Peyer's patch (tissue), 4 donors: Measurements from ENCODE around the gene CCND2. TPM values are rescaled to one million over a fixed set of nuclear protein-coding genes. Genes with fewer than 3 reads are reported as not detected.

Experiments
- DNase-seq, 3 donors: peaks; one replicate each; pipeline ENCODE4 v3.0.0-alpha.2; 2017 to 2019
- H3K27ac ChIP-seq, 4 donors: fragments of 200-600 bp; sonication (generic); one replicate each; pipeline ENCODE4 v1.5.1; 2016 to 2019
- H3K27me3 ChIP-seq, 2 donors: fragments of 200-600 bp; sonication (generic); one replicate each; pipeline ENCODE4 v1.5.1; 2019
- H3K36me3 ChIP-seq, 3 donors: fragments of 200-600 bp; sonication (generic); one replicate each; pipeline ENCODE4 v1.5.1; 2016 to 2019
- H3K4me1 ChIP-seq, 4 donors: fragments of 200-600 bp; sonication (generic); one replicate each; pipeline ENCODE4 v1.5.1; 2016 to 2019
- H3K4me3 ChIP-seq, 4 donors: fragments of 200-600 bp; sonication (generic); 1 replicate in 3 of 4; 2 replicates in 1 of 4; pipeline ENCODE4 v1.5.1; 2016 to 2019; ENCODE audit warnings: mild to moderate bottlenecking in 1 of 4
- H3K9me3 ChIP-seq, 4 donors: fragments of 200-600 bp; sonication (generic); one replicate each; pipeline ENCODE4 v1.5.1; 2016 to 2019; ENCODE audit warnings: mild to moderate bottlenecking in 1 of 4
- POLR2A ChIP-seq, 2 donors: fragments of 450-650 bp; IDR thresholded peaks; one replicate each; pipeline ENCODE4 v1.5.1; 2017; ENCODE audit warnings: antibody characterized with exemption in 2 of 2, mild to moderate bottlenecking in 2 of 2, moderate library complexity in 2 of 2
- total RNA-seq, 4 donors: library from RNA; depleted of rRNA; stranded (reverse); fragments of >200 nt; gene quantifications; one replicate each; pipeline ENCODE4 v1.1.0, GENCODE V29; 2016
- TF ChIP-seq, protein P1 (sequence below), 6 experiments: fragments of 450-650 bp in 4 of 6; fragments of 200-600 bp in 2 of 6; sonication (generic) in 1 of 6; IDR thresholded peaks; one replicate each; pipeline ENCODE4 v1.5.1; 2017 to 2019; ENCODE audit warnings: antibody characterized with exemption in 6 of 6, mild to moderate bottlenecking in 3 of 6, moderate library complexity in 1 of 6

Gene CCND2
- total RNA-seq = 100 to 1,000 TPM in 2 of 4 donors, 10 to 100 TPM in 2; 72.0 to 162 (median 97.6) TPM

DNA sequence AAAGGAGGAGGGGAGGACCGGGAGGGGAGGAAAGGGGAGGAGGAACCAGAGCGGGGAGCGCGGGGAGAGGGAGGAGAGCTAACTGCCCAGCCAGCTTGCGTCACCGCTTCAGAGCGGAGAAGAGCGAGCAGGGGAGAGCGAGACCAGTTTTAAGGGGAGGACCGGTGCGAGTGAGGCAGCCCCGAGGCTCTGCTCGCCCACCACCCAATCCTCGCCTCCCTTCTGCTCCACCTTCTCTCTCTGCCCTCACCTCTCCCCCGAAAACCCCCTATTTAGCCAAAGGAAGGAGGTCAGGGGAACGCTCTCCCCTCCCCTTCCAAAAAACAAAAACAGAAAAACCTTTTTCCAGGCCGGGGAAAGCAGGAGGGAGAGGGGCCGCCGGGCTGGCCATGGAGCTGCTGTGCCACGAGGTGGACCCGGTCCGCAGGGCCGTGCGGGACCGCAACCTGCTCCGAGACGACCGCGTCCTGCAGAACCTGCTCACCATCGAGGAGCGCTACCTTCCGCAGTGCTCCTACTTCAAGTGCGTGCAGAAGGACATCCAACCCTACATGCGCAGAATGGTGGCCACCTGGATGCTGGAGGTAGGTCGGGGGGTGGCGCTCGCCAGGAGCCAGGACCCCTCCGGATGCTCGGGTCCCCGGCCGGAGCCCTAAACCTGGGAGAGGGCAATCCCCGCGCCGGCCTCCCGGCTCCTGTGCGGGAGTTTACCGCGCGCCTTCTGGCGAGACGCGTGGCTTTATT lies at the start of gene CCND2:
Gene CCND2 (plus strand): TSS at position 111 of the 744 bp plus-strand sequence. CDS start 279 bp downstream, at position 390.
- Histone ChIP-seq H3K27me3 (no peaks in the 10 kb centered on the region), H3K36me3 (no peaks in the 10 kb centered on the region), H3K27ac (peak within 1 kb of the TSS; percentile 89 to 96 (median 94)), H3K4me3 (peak within 1 kb of the TSS; percentile 55 to 89 (median 74)), H3K9me3 (no peaks in the 10 kb centered on the region), H3K4me1 (peaks cover 0 to 63% (median 8%) of the 10 kb centered on the region in 4 donors)
- peak; percentile 87 to 94 (median 88) for DNase-seq
- peak; percentile 90 to 97 for TF ChIP-seq POLR2A (IDR thresholded peaks at IDR 0.05)
- TF ChIP-seq, protein P1, sequence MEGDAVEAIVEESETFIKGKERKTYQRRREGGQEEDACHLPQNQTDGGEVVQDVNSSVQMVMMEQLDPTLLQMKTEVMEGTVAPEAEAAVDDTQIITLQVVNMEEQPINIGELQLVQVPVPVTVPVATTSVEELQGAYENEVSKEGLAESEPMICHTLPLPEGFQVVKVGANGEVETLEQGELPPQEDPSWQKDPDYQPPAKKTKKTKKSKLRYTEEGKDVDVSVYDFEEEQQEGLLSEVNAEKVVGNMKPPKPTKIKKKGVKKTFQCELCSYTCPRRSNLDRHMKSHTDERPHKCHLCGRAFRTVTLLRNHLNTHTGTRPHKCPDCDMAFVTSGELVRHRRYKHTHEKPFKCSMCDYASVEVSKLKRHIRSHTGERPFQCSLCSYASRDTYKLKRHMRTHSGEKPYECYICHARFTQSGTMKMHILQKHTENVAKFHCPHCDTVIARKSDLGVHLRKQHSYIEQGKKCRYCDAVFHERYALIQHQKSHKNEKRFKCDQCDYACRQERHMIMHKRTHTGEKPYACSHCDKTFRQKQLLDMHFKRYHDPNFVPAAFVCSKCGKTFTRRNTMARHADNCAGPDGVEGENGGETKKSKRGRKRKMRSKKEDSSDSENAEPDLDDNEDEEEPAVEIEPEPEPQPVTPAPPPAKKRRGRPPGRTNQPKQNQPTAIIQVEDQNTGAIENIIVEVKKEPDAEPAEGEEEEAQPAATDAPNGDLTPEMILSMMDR (IDR thresholded peaks at IDR 0.05) = no peak

DNA sequence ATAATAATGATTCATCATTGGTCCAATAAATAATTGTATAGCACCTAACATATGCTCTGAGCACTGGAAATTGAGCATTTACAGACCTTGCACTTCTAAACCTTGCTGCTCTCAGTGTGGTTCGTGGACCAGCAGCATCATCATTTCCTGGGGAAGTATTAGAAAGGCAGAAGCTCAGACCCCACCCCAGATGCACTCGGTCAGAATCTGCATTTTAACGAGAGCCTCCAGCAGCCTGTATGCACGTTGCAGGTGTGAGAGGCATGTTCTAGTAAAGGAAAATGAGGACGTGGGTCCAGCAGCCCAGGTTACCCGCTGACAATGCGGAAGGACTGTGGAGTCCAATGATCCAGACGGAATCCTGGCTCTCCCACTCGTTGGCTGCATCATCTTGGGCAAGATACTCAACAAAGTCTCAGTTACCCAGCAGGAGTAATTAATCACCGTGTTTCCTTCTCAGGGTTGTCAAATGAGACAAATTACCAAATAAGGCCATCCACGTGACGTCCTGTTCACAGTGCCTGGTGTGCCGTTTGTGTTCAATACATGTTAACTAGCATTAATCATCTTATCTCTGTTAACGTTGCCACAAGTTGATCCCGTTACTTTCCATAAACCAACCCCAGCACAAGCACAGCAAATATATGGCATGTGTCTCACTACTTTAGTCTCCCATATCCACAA lies 49.2 kb upstream of the CCND2 start:
- Histone ChIP-seq H3K9me3 (no peaks in the 10 kb centered on the region), H3K36me3 (no peaks in the 10 kb centered on the region), H3K4me3 (no peak overlapping the region), H3K27me3 (no peaks in the 10 kb centered on the region), H3K4me1 (no peaks in the 10 kb centered on the region), H3K27ac (no peak overlapping the region)
- no peak for DNase-seq
- TF ChIP-seq, protein P1 (IDR thresholded peaks at IDR 0.05) = no peak
- no peak for TF ChIP-seq POLR2A (IDR thresholded peaks at IDR 0.05)

DNA sequence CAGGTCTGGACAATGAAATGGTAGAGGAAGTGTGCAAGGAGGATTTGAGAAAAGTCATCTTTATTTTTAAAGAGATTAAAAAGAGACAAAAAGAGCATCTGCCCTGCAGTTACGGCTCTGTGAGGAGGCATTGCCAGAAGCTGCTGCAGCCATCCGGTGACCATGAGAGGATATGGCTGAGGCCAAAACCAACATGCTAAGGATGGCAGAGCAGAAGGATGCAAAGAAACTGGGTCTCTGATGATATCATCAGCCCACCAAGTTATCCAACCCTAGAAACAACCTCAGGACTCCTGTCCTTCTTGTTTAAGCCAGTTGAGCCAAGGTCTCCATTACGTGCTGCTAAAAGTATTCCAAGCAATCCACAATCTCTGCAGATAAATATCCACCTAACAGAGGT lies 48.0 kb upstream of the CCND2 start:
- H3K27me3 ChIP-seq = no peaks in the 10 kb centered on the region
- no peak overlapping the region for H3K4me3 ChIP-seq
- no peaks in the 10 kb centered on the region for H3K36me3 ChIP-seq
- no peaks in the 10 kb centered on the region for H3K9me3 ChIP-seq
- H3K4me1 ChIP-seq = no peaks in the 10 kb centered on the region
- no peak overlapping the region for H3K27ac ChIP-seq
- no peak for DNase-seq
- TF ChIP-seq, protein P1 (IDR thresholded peaks at IDR 0.05) = no peak
- TF ChIP-seq POLR2A (IDR thresholded peaks at IDR 0.05) = no peak

DNA sequence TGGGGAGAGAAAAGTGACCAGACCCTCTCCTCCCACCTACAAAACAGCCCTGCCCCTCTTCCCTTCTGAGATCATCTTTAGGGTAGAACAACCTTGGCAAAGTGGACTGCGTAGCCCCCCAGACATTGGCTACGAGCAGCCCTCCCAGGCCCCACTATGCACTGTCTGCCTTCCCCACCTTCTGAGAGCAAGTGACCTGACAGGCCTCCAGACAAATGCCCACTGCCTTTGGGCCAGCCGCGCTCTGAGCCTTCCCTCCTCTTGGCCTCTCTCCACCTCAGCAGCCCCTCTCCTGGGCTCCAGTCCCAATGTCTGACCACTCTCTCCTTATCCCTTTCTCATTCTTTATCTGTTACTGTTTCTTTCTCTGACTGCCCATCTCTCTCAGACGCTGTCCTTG lies 46.5 kb upstream of the CCND2 start:
- DNase-seq = no peak
- Histone ChIP-seq H3K27me3 (no peaks in the 10 kb centered on the region), H3K36me3 (no peaks in the 10 kb centered on the region), H3K27ac (no peak overlapping the region), H3K9me3 (no peaks in the 10 kb centered on the region), H3K4me1 (no peaks in the 10 kb centered on the region), H3K4me3 (no peak overlapping the region)
- TF ChIP-seq POLR2A (IDR thresholded peaks at IDR 0.05) = no peak
- TF ChIP-seq, protein P1 (IDR thresholded peaks at IDR 0.05) = no peak

DNA sequence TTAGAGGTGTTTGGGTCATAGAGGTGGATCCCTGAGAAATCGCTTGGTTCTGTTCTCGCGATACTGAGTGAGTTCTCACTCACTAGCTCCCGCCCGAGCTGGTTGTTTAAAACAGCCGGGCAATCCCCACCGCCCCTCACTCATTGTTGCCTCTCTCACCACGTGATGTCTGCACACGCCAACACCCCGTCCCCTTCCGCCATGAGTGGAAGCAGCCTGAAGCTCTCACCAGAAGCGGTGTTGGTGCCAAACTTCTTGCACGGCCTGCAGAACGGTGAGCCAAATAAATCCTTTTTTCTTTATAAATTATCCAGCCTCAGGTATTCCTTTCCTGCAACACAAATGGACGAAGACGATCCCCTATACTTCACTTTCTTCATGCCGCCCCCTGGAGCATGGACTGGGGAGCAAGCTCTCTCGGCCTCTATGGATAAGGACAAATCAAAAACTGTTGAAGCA lies 45.4 kb upstream of the CCND2 start:
- no peak overlapping the region for H3K4me3 ChIP-seq
- no peak for DNase-seq
- TF ChIP-seq, protein P1 (IDR thresholded peaks at IDR 0.05) = no peak
- no peak for TF ChIP-seq POLR2A (IDR thresholded peaks at IDR 0.05)
- H3K27me3 ChIP-seq = no peaks in the 10 kb centered on the region
- H3K9me3 ChIP-seq = no peaks in the 10 kb centered on the region
- no peak overlapping the region for H3K27ac ChIP-seq
- no peaks in the 10 kb centered on the region for H3K36me3 ChIP-seq
- no peaks in the 10 kb centered on the region for H3K4me1 ChIP-seq
